ENCODE data around the gene ATG2A. TPM values are rescaled to one million over a fixed set of nuclear protein-coding genes. Genes with fewer than 3 reads are reported as not detected.

Gene ATG2A
- total RNA-seq, 4 donors from 2014 or later: 33.0 to 93.6 (median 45.8) TPM

DNA sequence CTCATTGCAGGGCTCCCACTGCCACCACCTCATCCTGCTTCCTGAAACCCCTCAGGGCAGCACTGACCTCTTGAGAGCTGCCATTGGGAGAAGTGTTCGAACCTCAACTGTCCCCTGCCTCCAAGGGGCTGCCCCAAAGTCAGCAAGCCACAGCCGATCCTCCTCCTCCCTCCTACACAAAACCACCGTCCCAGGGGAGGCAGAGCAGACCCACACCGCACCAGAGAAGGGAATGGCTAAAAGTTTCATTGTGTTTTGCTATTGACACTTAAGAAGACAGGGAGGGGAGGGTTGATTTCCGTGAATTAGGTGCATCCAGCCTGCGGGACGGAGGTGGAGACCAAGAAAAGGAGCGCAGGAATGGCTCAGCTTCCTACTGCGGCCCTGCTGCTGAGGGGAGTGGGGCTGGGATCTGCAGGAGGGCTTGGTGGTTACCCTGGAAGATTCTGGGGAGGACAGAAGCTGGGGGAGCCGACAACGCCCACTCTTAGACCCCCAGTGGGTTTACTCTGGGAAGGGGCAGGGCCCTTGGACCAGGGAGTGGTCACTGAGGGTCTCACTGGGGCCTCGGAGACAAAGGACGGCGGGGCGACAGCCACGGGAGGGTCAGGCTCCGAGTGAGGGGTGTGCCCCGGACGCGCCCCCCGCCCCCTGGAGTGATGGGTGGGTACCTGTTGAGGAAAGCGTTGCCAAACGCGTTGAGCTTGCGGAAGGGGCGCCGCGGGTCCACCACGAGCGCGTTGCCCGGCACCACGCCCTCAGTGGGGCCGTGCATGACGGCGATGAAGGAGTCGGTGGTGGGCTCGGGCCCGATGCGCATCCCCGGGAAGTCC lies 39.4 kb downstream of the ATG2A start:
- DNase-seq (ENCODE audit: low spot score in 2 of 2): no peak
- Histone ChIP-seq H3K27me3 (no peaks in the 10 kb centered on the region), H3K27ac (peak overlapping the region; percentile 44 to 98 (median 91)), H3K4me3 (peak overlapping the region; percentile 67 to 99 (median 80)), H3K4me1 (peaks cover 3 to 85% (median 65%) of the 10 kb centered on the region in 4 donors), H3K9me3 (no peaks in the 10 kb centered on the region), H3K36me3 (peaks cover 0 to 12% (median 0%) of the 10 kb centered on the region in 3 donors)
- 0 to 1% methylated on average over 21 to 41 of the region's 41 CpGs for WGBS, 2 donors
- TF ChIP-seq EP300 (IDR thresholded peaks at IDR 0.05): no peak
- TF ChIP-seq POLR2A (IDR thresholded peaks at IDR 0.05): no peak
- TF ChIP-seq, protein P1, sequence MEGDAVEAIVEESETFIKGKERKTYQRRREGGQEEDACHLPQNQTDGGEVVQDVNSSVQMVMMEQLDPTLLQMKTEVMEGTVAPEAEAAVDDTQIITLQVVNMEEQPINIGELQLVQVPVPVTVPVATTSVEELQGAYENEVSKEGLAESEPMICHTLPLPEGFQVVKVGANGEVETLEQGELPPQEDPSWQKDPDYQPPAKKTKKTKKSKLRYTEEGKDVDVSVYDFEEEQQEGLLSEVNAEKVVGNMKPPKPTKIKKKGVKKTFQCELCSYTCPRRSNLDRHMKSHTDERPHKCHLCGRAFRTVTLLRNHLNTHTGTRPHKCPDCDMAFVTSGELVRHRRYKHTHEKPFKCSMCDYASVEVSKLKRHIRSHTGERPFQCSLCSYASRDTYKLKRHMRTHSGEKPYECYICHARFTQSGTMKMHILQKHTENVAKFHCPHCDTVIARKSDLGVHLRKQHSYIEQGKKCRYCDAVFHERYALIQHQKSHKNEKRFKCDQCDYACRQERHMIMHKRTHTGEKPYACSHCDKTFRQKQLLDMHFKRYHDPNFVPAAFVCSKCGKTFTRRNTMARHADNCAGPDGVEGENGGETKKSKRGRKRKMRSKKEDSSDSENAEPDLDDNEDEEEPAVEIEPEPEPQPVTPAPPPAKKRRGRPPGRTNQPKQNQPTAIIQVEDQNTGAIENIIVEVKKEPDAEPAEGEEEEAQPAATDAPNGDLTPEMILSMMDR (IDR thresholded peaks at IDR 0.05): no peak

DNA sequence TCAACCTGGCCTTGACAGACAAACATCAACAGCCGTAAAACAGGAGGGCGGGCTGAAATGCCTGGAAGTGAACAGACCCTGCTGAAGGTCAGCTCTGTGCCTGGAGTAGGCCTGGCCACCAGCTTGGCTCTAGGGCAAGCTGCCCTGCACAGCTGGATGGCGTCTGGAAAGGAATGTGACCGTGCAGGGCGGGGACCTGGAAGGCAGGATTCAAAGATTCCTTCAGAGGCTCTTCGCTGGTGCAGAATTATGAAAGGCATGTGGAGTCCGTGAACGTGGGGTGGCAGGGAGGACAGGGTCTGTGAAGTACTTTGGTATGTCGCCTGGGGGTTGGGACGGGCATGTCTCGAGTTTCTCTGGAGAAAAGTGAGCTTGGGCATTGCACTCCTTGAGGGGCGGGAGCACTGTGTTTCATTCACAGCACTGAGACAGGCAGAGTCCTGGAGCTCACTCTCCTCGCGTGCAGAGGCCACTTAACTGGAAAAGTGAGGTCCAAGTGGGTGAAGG lies 40.1 kb downstream of the ATG2A start:
- DNase-seq (ENCODE audit: low spot score in 2 of 2): no peak
- peak overlapping the region; percentile 67 to 99 (median 80) for H3K4me3 ChIP-seq
- peaks cover 0 to 18% (median 0%) of the 10 kb centered on the region in 3 donors for H3K36me3 ChIP-seq
- WGBS, 2 donors: 14 to 16% methylated on average over 14 of the region's 14 CpGs
- H3K9me3 ChIP-seq: no peaks in the 10 kb centered on the region
- H3K4me1 ChIP-seq: peaks cover 3 to 86% (median 68%) of the 10 kb centered on the region in 4 donors
- H3K27ac ChIP-seq: peak overlapping the region; percentile 38 to 98 (median 91)
- no peaks in the 10 kb centered on the region for H3K27me3 ChIP-seq
- TF ChIP-seq, protein P1 (IDR thresholded peaks at IDR 0.05): no peak
- TF ChIP-seq EP300 (IDR thresholded peaks at IDR 0.05): peak in 1 of 2 donors; percentile 7

DNA sequence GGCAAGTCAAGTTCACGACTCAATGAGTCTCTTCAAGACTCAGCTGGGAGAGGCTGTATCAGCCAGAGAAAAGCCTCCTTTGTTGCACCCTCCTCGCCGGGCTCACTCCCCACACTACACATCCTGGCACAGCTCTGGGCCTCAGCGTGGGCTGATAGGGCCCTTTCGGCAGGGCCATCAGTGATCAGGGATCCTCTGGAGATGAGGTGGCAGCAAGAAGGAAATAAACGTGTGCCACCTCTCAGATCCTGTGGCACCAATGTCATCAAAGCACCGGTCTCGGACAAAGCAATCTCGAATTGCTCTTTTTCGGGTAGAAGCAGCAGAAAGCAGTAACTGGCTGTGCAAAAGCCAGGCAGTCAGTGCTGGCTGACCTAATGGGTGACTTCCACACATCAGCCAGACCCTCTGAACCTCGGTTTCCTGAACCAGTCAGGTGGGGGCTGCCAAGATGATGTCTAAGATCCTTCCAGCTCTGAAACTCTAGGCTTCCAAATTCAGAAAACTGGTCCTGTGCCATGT lies 40.7 kb downstream of the ATG2A start:
- Histone ChIP-seq H3K27ac (peak overlapping the region; percentile 38 to 98 (median 91)), H3K9me3 (no peaks in the 10 kb centered on the region), H3K4me3 (peak overlapping the region; percentile 67 to 99 (median 80)), H3K27me3 (no peaks in the 10 kb centered on the region), H3K4me1 (peaks cover 3 to 86% (median 70%) of the 10 kb centered on the region in 4 donors), H3K36me3 (peaks cover 0 to 24% (median 0%) of the 10 kb centered on the region in 3 donors)
- no peak for TF ChIP-seq EP300 (IDR thresholded peaks at IDR 0.05)
- TF ChIP-seq, protein P1 (IDR thresholded peaks at IDR 0.05): no peak
- TF ChIP-seq POLR2A (IDR thresholded peaks at IDR 0.05): no peak
- no peak for DNase-seq (ENCODE audit: low spot score in 2 of 2)
- WGBS, 2 donors: 21 to 37% methylated on average over 11 of the region's 11 CpGs

DNA sequence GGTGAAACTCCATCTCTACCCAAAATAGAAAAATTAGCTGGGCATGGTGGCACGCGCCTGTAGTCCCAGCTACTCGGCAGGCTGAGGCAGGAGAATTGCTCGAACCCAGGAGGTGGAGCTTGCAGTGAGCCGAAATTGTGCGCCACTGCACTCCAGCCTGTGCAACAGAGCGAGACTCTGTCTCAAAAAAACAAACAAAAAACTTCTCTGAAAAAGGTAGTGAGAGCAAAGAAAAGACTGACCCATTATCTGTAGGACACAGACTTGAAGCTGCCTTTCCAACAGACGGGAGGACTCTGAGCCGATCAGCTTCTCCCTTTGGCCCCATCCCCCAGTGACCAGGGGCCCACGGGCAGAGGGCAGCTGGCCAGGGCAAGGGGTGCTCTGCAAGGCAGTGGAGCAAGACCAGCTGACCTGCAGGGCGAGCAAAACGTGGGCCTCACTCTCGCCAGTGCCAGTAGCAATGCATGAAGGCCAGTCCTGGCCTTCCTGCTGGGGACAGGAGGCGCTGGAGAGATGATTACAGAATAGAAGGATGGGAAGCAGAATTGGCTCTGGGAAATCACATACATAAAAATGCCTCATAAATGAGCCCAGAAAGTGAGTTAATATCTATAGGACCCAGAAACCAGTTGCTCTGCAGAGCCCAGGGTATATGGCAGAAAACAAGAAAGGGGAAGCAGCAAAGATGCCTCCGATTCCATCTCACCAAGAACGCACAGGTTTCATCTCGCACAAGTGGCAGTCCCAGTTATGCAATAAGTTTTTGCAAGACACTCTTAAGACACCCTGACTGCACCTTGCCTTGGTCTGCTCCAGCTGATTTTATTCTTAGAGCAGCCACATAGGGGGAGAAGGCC lies 41.4 kb downstream of the ATG2A start:
- TF ChIP-seq POLR2A (IDR thresholded peaks at IDR 0.05) (no peak), EP300 (IDR thresholded peaks at IDR 0.05) (no peak)
- TF ChIP-seq, protein P1 (IDR thresholded peaks at IDR 0.05): no peak
- Histone ChIP-seq H3K36me3 (peaks cover 0 to 29% (median 0%) of the 10 kb centered on the region in 3 donors), H3K9me3 (no peaks in the 10 kb centered on the region), H3K4me3 (peak overlapping the region in 3 of 4 donors; percentile 69 to 99 (median 92)), H3K4me1 (peaks cover 5 to 86% (median 71%) of the 10 kb centered on the region in 4 donors), H3K27me3 (no peaks in the 10 kb centered on the region), H3K27ac (peak overlapping the region; percentile 49 to 98 (median 91))
- DNase-seq (ENCODE audit: low spot score in 2 of 2): no peak
- WGBS, 2 donors: 63 to 67% methylated on average over 17 of the region's 17 CpGs
